Central memory CD8-positive, alpha-beta T cell (primary cell): ENCODE measurements around the gene REEP3.
"Not testable (repeated sequence)": the region's sequence is repeated elsewhere in the genome, so short reads cannot be mapped to it uniquely, and the experiment has no call there.

Experiments
- ATAC-seq: fragments of 150-1000 bp; cut with Tn5 transposase; replicated peaks from 2 replicates; pipeline ENCODE4 v1.10.0; 2022; ENCODE audit warnings: mild to moderate bottlenecking, moderate FRiP score, moderate number of reproducible peaks; ENCODE audit not compliant: poor library complexity, severe bottlenecking; ENCODE audit errors: extremely low read depth
- DNase-seq, 2 donors: peaks; one replicate each; pipeline ENCODE4 v3.0.0; 2021; ENCODE audit warnings: low spot score in 2 of 2
- H3K27ac Mint-ChIP-seq: one replicate; pipeline ENCODE4 v1.8.0; 2022; ENCODE audit warnings: low read depth, mild to moderate bottlenecking, moderate library complexity, mixed read lengths
- H3K27me3 Mint-ChIP-seq: one replicate; pipeline ENCODE4 v1.8.0; 2022; ENCODE audit warnings: mixed read lengths
- H3K36me3 Mint-ChIP-seq: one replicate; pipeline ENCODE4 v1.8.0; 2022; ENCODE audit warnings: mild to moderate bottlenecking, moderate library complexity, mixed read lengths; ENCODE audit not compliant: insufficient read depth
- H3K4me1 Mint-ChIP-seq: one replicate; pipeline ENCODE4 v1.8.0; 2022; ENCODE audit warnings: mixed read lengths
- H3K4me3 Mint-ChIP-seq: one replicate; pipeline ENCODE4 v1.8.0; 2022; ENCODE audit warnings: mild to moderate bottlenecking, moderate library complexity, mixed read lengths
- H3K9me3 Mint-ChIP-seq: one replicate; pipeline ENCODE4 v1.8.0; 2022; ENCODE audit warnings: mixed read lengths

Gene REEP3

GRCh38 chr10:63562857-63563256 is 41.7 kb downstream of the REEP3 start:
- no peak overlapping the region for H3K27ac Mint-ChIP-seq
- no peaks in the 10 kb centered on the region for H3K27me3 Mint-ChIP-seq
- no peak overlapping the region for H3K4me3 Mint-ChIP-seq
- H3K9me3 Mint-ChIP-seq: no peaks in the 10 kb centered on the region
- H3K4me1 Mint-ChIP-seq: peaks cover 26% of the 10 kb centered on the region
- DNase-seq: no peak
- ATAC-seq: no peak
- H3K36me3 Mint-ChIP-seq: no peaks in the 10 kb centered on the region

GRCh38 chr10:63563623-63564022 is 42.4 kb downstream of the REEP3 start:
- Mint-ChIP-seq H3K27me3 (no peaks in the 10 kb centered on the region), H3K4me3 (peak overlapping the region; percentile 10), H3K9me3 (no peaks in the 10 kb centered on the region), H3K36me3 (peaks cover 3% of the 10 kb centered on the region), H3K27ac (peak overlapping the region; percentile 71), H3K4me1 (peaks cover 26% of the 10 kb centered on the region)
- ATAC-seq (no peak), DNase-seq (no peak)

GRCh38 chr10:63564731-63565130 is 43.5 kb downstream of the REEP3 start:
- H3K27me3 Mint-ChIP-seq, ATAC-seq, H3K36me3 Mint-ChIP-seq, DNase-seq, H3K4me3 Mint-ChIP-seq, H3K9me3 Mint-ChIP-seq, H3K27ac Mint-ChIP-seq: not testable (repeated sequence)
- peaks cover 26% of the 10 kb centered on the region for H3K4me1 Mint-ChIP-seq

GRCh38 chr10:63573068-63573697 is 52.0 kb downstream of the REEP3 start:
- Mint-ChIP-seq H3K4me1 (peaks cover 8% of the 10 kb centered on the region), H3K27me3 (no peaks in the 10 kb centered on the region), H3K4me3 (no peak overlapping the region), H3K9me3 (no peaks in the 10 kb centered on the region), H3K36me3 (peaks cover 6% of the 10 kb centered on the region), H3K27ac (peak overlapping the region; percentile 26)
- DNase-seq (no peak), ATAC-seq (no peak)

GRCh38 chr10:63574011-63574410 is 52.8 kb downstream of the REEP3 start:
- H3K4me1 Mint-ChIP-seq: peaks cover 8% of the 10 kb centered on the region
- no peak overlapping the region for H3K27ac Mint-ChIP-seq
- peaks cover 6% of the 10 kb centered on the region for H3K36me3 Mint-ChIP-seq
- no peak for ATAC-seq
- DNase-seq: no peak
- H3K9me3 Mint-ChIP-seq: no peaks in the 10 kb centered on the region
- H3K4me3 Mint-ChIP-seq: no peak overlapping the region
- no peaks in the 10 kb centered on the region for H3K27me3 Mint-ChIP-seq

DNA sequence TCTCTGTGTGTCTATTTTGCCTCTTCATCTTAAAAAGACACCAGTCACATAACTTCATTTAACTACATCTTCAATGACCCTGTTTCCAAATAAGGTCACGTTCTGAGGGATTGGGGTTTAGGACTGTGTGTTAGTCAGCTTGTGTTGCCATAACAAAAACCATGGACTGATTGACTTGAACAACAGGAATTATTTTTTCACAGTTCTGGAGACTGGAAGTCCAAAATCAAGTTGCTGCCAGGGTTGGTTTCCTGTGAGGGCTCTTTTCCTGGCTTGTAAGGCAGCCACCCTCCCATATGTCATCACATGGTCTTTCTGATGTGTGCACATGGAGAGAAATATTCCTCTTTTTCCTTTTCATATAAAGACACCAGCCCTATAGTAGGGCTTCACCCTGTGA is 55.3 kb downstream of the REEP3 start:
- no peak overlapping the region for H3K4me3 Mint-ChIP-seq
- peaks cover 6% of the 10 kb centered on the region for H3K36me3 Mint-ChIP-seq
- no peaks in the 10 kb centered on the region for H3K27me3 Mint-ChIP-seq

GRCh38 chr10:63578501-63578900 is 57.3 kb downstream of the REEP3 start:
- peaks cover under 1% of the 10 kb centered on the region for H3K4me1 Mint-ChIP-seq
- H3K36me3 Mint-ChIP-seq: peaks cover 6% of the 10 kb centered on the region
- no peak overlapping the region for H3K27ac Mint-ChIP-seq
- H3K27me3 Mint-ChIP-seq: no peaks in the 10 kb centered on the region
- H3K9me3 Mint-ChIP-seq: no peaks in the 10 kb centered on the region
- ATAC-seq (no peak), DNase-seq (no peak)
- no peak overlapping the region for H3K4me3 Mint-ChIP-seq

More for the DNA sequence above, 55.3 kb downstream of the REEP3 start:
- Mint-ChIP-seq H3K27ac (no peak overlapping the region), H3K4me1 (peaks cover 8% of the 10 kb centered on the region), H3K9me3 (no peaks in the 10 kb centered on the region)
- ATAC-seq: no peak
- no peak for DNase-seq

GRCh38 chr10:63579371-63580014 is 58.3 kb downstream of the REEP3 start:
- Mint-ChIP-seq H3K27me3 (no peaks in the 10 kb centered on the region), H3K4me1 (no peaks in the 10 kb centered on the region), H3K4me3 (no peak overlapping the region), H3K27ac (no peak overlapping the region), H3K36me3 (peaks cover 6% of the 10 kb centered on the region), H3K9me3 (no peaks in the 10 kb centered on the region)
- DNase-seq (no peak), ATAC-seq (no peak)

- no peaks in the 10 kb centered on the region for H3K9me3 Mint-ChIP-seq
- ATAC-seq (no peak), DNase-seq (no peak)
Measured at GRCh38 chr10:63582690-63583089, 61.5 kb downstream of the REEP3 start.

GRCh38 chr10:63583397-63583796 is 62.2 kb downstream of the REEP3 start:
- no peak overlapping the region for H3K27ac Mint-ChIP-seq
- H3K36me3 Mint-ChIP-seq: peaks cover 2% of the 10 kb centered on the region
- no peaks in the 10 kb centered on the region for H3K9me3 Mint-ChIP-seq
- H3K4me1 Mint-ChIP-seq: no peaks in the 10 kb centered on the region
- no peaks in the 10 kb centered on the region for H3K27me3 Mint-ChIP-seq
- no peak for ATAC-seq
- no peak overlapping the region for H3K4me3 Mint-ChIP-seq
- no peak for DNase-seq

More at GRCh38 chr10:63582690-63583089, 61.5 kb downstream of the REEP3 start:
- Mint-ChIP-seq H3K4me3 (no peak overlapping the region), H3K27me3 (no peaks in the 10 kb centered on the region), H3K27ac (no peak overlapping the region), H3K36me3 (peaks cover 2% of the 10 kb centered on the region), H3K4me1 (no peaks in the 10 kb centered on the region)

DNA sequence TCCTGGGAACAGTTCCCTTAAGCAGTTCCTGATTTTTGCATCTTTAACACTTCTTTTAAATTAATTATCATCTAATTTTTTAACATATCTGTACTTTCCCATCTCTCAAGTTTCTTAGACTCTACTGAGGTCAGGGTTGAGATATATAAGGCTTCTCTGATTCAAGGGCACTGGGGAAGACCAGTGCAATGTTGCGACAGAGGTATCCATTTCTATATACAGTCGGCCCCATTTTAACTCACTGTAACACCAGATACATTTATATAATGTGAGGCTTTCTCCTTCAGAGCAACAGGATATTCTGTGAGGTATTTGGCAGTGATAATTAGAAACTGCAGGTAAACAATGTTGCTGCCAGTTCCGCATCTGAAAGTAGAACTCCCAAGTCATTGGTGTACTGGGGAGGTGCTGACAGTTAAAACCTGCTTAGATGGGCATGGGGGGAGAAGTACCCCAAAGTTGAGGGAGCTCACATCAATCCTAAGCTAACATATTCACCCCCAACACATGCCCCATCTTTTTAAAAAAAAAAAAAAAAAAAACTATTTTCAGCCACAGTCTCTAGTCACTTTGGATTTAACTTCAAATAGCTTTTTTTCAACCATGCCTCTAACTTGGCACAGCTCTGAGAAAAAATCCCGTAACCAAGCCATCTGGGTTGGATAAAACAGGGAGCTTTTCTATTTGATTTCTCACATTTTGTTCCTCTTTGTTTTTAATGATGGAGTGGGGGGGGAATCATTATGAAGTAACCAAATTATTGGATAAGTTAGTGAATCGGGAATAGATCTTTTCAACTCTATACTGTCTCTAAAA is 62.9 kb downstream of the REEP3 start:
- ATAC-seq: no peak
- H3K27ac Mint-ChIP-seq: no peak overlapping the region

DNA sequence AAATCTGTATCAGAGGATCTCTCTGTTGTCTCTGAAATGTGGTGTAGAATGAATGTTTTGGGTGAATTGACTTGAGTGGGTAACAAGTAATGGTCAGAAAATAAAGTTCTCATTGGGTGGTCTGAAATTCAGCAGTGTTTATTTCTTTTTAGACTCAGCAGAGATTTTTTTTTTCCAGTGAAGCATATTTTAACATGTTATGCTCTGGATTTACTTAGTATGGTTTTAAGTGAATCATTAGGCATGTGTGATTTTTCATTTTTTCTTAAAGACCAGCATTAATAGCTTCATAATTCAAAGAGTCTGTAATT is 63.5 kb downstream of the REEP3 start:
- H3K27ac Mint-ChIP-seq: no peak overlapping the region
- H3K27me3 Mint-ChIP-seq: no peaks in the 10 kb centered on the region
- H3K9me3 Mint-ChIP-seq: no peaks in the 10 kb centered on the region
- no peak for ATAC-seq
- H3K36me3 Mint-ChIP-seq: peaks cover 2% of the 10 kb centered on the region
- no peaks in the 10 kb centered on the region for H3K4me1 Mint-ChIP-seq
- H3K4me3 Mint-ChIP-seq: no peak overlapping the region
- no peak for DNase-seq

More for the DNA sequence above, 62.9 kb downstream of the REEP3 start:
- no peaks in the 10 kb centered on the region for H3K4me1 Mint-ChIP-seq
- DNase-seq: no peak
- no peaks in the 10 kb centered on the region for H3K27me3 Mint-ChIP-seq
- no peak overlapping the region for H3K4me3 Mint-ChIP-seq
- no peaks in the 10 kb centered on the region for H3K9me3 Mint-ChIP-seq
- peaks cover 2% of the 10 kb centered on the region for H3K36me3 Mint-ChIP-seq

DNA sequence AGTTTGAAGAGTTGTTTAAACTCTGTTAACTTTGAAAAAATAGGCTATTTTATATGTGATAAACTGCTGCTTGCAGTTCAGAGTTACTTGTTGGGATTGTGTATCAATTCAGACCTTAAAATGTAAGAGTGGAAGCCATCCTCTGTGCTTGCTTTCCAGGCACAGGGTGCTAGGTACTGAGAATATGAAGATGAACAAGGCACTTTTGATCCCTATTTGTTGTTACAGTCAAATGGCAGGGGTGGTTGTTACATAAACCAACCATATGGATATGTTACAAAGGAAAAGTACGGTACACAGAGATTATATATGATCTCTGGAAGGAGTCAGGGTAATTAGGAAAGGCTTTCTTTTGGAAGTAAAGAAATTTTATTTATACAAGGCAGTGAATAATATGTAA is 63.8 kb downstream of the REEP3 start:
- peaks cover 2% of the 10 kb centered on the region for H3K36me3 Mint-ChIP-seq
- H3K27me3 Mint-ChIP-seq: no peaks in the 10 kb centered on the region
- DNase-seq: no peak
- no peaks in the 10 kb centered on the region for H3K4me1 Mint-ChIP-seq
- no peak overlapping the region for H3K27ac Mint-ChIP-seq
- H3K9me3 Mint-ChIP-seq: no peaks in the 10 kb centered on the region
- no peak overlapping the region for H3K4me3 Mint-ChIP-seq
- ATAC-seq: no peak
